ENCODE measurements around the gene MYRIP.

Gene MYRIP

GRCh38 chr3:40213556-40213955 is 404.1 kb downstream of the MYRIP start:
- no peak for ATAC-seq
- no peak for TF ChIP-seq ESRRG (CRISPR knock-in tag; IDR thresholded peaks at IDR 0.05)
- TF ChIP-seq CSDC2 (CRISPR knock-in tag; IDR thresholded peaks at IDR 0.05) = no peak
- TF ChIP-seq TCF4 (CRISPR knock-in tag; IDR thresholded peaks at IDR 0.05; ENCODE audit: borderline replicate concordance) = no peak
- no peak for TF ChIP-seq TSHZ2 (CRISPR knock-in tag; IDR thresholded peaks at IDR 0.05)
- no peak for TF ChIP-seq SNAI2 (CRISPR knock-in tag; IDR thresholded peaks at IDR 0.05)
- TF ChIP-seq ZNF70 (CRISPR knock-in tag; IDR thresholded peaks at IDR 0.05) = no peak
- no peak for TF ChIP-seq PPARA (CRISPR knock-in tag; IDR thresholded peaks at IDR 0.05; ENCODE audit: borderline replicate concordance)
- TF ChIP-seq PATZ1 (CRISPR knock-in tag; IDR thresholded peaks at IDR 0.05; ENCODE audit: borderline replicate concordance) = no peak
- TF ChIP-seq CREB5 (CRISPR knock-in tag; IDR thresholded peaks at IDR 0.05; ENCODE audit: low read depth) = no peak
- no peak for TF ChIP-seq TOX (CRISPR knock-in tag; IDR thresholded peaks at IDR 0.05; ENCODE audit: borderline replicate concordance)
- no peak for TF ChIP-seq ISL1 (CRISPR knock-in tag; IDR thresholded peaks at IDR 0.05)
- TF ChIP-seq ZNF8 (CRISPR knock-in tag; IDR thresholded peaks at IDR 0.05) = no peak
- TF ChIP-seq ZFP30 (CRISPR knock-in tag; IDR thresholded peaks at IDR 0.05) = no peak
- no peak for TF ChIP-seq OSR1 (CRISPR knock-in tag; IDR thresholded peaks at IDR 0.05)
- no peak for TF ChIP-seq GLIS3 (CRISPR knock-in tag; IDR thresholded peaks at IDR 0.05)
- TF ChIP-seq CSRNP3 (CRISPR knock-in tag; IDR thresholded peaks at IDR 0.05) = no peak
- no peak for TF ChIP-seq ZC3H10 (CRISPR knock-in tag; IDR thresholded peaks at IDR 0.05)

- ATAC-seq = no peak
- TF ChIP-seq TSHZ2 (CRISPR knock-in tag; IDR thresholded peaks at IDR 0.05) (no peak), ISL1 (CRISPR knock-in tag; IDR thresholded peaks at IDR 0.05) (no peak), ZNF70 (CRISPR knock-in tag; IDR thresholded peaks at IDR 0.05) (no peak), SNAI2 (CRISPR knock-in tag; IDR thresholded peaks at IDR 0.05) (no peak), CSRNP3 (CRISPR knock-in tag; IDR thresholded peaks at IDR 0.05) (no peak), OSR1 (CRISPR knock-in tag; IDR thresholded peaks at IDR 0.05) (no peak), RARB (CRISPR knock-in tag; IDR thresholded peaks at IDR 0.05) (no peak), GLIS3 (CRISPR knock-in tag; IDR thresholded peaks at IDR 0.05) (no peak), ZC3H10 (CRISPR knock-in tag; IDR thresholded peaks at IDR 0.05) (no peak), TCF4 (CRISPR knock-in tag; IDR thresholded peaks at IDR 0.05; ENCODE audit: borderline replicate concordance) (no peak), CSDC2 (CRISPR knock-in tag; IDR thresholded peaks at IDR 0.05) (no peak), POU6F1 (CRISPR knock-in tag; IDR thresholded peaks at IDR 0.05; ENCODE audit: borderline replicate concordance, low read depth) (no peak), ZFP30 (CRISPR knock-in tag; IDR thresholded peaks at IDR 0.05) (no peak), CREB5 (CRISPR knock-in tag; IDR thresholded peaks at IDR 0.05; ENCODE audit: low read depth) (no peak), ARNTL (CRISPR knock-in tag; IDR thresholded peaks at IDR 0.05; ENCODE audit: borderline replicate concordance, low read depth) (no peak)
These were observed 405.6 kb downstream of the MYRIP start for GRCh38 chr3:40215015-40215414.
